GM21825 (cell line): ENCODE measurements around the gene ATAD1.
"Not testable (repeated sequence)": the region's sequence is repeated elsewhere in the genome, so short reads cannot be mapped to it uniquely, and the experiment has no call there.

ENCODE experiments used
- ATAC-seq: cut with Tn5 transposase; IDR thresholded peaks from one replicate; pipeline ENCODE4 v1.9.1; 2021; ENCODE audit warnings: mild to moderate bottlenecking, moderate library complexity; ENCODE audit not compliant: unreplicated experiment

The ATAD1 gene

DNA sequence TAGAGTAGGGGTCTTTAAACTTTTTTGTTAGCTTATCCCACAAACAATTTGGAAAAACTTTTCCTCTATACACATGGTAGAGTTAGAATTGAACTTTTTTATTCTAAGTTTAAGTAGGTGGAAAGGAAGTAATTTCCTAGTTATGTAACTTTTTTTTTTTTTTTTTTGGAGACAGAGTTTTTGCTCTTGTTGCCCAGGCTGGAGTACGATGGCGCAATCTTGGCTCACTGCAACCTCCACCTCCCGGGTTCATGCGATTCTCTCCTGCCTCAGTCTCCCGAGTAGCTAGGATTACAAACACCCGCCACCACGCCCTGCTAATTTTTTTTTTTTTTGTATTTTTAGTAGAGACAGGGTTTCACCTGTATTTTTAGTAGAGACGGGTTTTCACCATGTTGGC lies 28.7 kb upstream of the ATAD1 start:
- ATAC-seq, result not testable (repeated sequence)

GRCh38 chr10:87846023-87846422 lies 28.0 kb upstream of the ATAD1 start:
- no peak for ATAC-seq

GRCh38 chr10:87845624-87845998 lies 27.6 kb upstream of the ATAD1 start:
- no peak for ATAC-seq

DNA sequence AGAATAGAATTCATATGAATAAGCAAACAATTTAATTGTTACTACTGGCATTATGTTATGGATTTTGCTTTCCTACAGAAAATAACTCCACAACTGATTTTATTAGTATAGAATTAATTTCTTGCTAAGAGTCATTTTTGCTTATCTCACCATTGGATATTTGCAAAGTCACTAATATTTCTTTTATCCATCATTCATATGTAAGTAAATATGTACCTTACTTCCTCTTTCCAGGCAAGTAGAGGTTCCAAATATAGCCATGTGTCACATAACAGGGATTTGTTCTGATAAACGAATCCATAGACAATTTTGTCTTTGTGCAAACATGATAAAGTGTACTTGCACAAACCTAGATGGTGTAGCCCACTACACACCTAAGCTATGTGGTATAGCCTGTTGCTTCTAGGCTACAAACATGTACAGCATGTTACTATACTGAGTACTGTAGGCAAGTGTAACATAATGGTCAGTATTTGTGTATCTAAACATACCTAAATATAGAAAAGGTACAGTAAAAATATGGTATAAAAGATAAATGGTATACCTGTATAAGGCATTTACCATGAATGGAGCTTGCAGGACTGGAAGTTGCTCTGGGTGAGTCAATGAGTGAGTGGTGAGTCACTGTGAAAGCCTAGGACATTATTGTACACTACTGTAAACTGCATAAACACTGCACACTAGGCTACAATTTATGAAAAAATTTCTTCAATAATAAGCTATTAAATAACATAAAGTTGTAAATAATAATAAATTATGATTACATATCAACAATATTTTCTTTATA lies 27.0 kb upstream of the ATAD1 start:
- no peak for ATAC-seq

DNA sequence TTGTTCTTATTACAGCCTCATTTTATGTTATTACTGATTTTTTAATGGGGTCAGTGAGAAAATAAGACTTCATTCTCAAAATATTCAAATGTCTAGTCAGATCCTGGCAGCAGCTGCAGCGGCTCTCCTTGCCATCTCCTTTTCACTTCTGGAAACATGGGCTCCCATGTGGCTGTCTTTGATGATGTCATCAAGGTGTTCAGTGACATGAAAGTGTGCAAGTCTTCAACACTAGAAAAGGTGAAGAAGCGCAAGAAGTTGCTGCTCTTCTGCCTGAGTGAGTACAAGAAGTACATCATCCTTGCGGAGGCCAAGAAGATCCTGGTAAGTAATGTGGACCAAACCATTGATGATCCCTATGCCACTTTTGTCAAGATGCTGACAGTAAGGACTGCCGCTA lies 25.7 kb upstream of the ATAD1 start:
- no peak for ATAC-seq

DNA sequence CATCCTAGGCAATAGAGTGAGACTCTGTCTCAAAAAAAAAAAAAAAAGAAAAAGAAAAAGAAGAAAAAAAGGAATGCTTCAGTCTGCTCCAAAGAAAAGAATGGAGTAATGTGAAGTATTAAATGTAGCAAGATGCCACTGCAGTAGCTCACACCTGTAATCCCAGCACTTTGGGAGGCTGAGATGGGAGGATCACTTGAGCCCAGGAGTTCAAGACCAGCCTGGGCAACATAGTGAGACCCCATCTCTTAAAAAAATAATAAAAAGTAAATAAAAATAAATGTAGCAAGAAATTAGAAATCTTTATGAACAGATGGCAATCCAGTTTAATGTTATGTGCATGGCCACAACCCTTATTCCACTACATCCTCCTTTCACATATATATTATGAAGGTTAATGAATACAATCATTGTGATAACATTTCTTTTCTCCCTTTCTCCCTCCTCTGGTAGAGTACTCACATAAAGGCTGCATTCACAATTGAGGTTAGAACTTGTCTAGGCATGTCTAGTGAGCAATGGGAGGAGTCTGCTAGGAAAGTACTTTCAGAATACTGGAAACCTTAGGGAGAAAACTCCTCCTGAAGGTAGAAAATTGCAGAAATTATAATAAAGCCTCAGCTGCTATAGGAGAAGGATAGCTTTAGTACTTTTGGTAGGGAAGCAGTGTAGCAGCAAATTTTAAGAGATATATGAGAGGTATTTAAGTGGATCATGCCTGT lies 24.9 kb upstream of the ATAD1 start:
- ATAC-seq, result no peak

DNA sequence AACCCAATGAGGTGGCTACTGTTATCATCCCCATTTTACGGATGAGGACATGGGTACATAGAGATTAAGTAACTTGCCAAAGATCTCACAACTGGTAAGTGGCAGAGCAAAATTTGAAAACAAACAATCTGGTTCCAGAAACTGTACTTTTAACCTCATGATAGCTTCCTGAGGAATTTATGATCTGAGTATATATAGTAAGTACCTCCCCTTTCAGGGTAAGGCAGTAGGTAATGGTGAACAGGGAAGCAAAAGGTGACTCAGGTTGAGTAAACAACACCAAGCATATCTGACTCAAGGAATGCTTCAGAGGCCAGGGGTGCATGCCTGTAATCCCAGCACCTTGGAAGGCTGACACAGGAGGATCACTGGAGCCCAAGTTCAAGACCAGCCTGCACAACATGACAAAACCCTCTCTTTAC lies 24.2 kb upstream of the ATAD1 start:
- ATAC-seq, result no peak

DNA sequence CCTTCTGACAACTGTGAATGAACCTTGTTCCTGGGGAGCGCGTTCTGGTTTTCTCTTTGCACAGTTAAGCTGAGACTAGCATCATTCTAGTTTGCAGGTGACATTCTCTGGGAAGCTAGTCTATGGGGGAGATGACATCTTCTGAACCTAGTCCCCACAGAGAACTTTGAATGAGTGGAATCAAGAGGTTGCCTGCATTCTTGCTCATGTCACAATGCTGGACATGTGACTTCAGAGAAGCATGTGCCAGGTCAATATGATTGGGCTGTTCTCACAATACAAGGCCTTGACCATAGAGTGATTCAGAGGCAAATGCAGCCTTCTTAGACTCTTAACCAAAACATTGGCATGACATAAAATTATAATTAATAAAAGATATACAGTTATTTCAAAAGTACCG lies 23.2 kb upstream of the ATAD1 start:
- ATAC-seq, result no peak

DNA sequence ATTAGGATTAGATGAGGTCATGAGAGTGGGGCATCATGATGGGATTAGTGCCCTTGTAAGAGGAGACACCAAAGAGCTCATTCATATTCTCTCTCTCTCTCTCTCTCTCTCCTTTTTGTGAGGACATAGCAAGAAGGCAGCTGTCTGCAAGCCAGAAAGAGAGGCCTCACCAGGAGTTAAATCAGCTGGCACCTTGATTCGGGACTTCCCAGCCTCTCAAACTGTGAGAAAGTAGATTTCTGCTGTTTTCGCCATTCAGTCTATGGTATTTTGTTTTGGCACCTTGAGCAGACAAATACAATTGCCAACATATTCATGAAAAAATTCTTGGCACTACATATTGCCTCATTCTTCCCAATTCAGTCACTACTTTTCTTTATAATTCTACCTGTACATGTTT lies 20.6 kb upstream of the ATAD1 start:
- ATAC-seq, result no peak

DNA sequence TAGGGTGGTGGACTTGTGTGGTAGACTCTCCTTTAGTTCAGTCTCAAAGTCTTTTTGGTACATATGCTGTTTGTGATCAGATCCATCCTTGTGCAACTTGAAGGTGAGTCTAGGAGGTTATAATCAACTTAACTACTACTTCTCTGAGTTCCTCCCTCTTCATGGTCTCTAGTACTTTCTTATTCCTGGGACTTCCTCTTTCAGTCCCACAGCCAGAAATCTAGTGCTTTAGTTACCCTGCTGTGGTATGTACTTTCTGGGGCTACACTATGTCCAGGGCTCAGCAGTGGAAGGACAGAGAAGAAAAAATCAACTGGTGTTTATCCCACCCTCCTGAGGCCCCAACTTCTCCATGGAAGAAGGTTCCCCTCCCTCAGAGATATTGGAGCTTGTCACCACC lies 19.4 kb upstream of the ATAD1 start:
- peak; percentile 57 for ATAC-seq

DNA sequence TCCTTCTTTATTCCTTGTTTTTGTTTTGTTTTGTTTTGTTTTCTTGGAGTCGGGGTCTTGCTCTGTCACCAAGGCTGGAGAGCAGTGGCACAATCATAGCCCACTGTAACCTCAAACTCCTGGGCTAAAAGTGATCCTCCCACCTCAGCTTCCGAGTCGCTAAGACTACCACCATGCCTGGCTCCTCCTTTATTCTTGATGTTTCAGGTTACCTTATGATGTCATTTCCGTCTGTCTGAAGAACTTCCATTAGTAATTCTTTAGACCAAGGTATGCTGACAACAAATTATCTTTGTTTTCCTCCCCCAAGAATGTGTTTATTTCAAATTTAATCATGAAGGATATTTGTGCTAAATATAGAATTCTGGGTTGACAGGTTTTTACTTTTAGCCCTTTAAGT lies 18.1 kb upstream of the ATAD1 start:
- no peak for ATAC-seq

GRCh38 chr10:87829986-87830729 lies 12.1 kb upstream of the ATAD1 start:
- ATAC-seq, result no peak

DNA sequence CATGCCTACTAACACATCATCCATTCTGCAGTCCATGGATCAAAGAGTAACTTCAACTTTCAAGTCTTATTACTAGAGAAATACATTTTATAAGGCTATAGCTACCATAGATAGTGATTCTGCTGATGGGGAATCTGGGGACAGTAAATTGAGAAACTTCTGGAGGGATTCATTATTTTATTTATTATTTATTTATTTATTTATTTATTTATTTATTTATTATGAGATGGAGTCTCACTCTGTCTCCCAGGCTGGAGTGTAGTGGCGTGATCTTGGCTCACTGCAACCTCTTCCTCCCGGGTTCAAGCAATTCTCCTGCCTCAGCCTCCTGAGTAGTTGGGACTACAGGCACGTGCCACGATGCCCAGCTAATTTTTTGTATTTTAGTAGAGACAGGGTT lies 11.0 kb upstream of the ATAD1 start:
- ATAC-seq, result not testable (repeated sequence)

DNA sequence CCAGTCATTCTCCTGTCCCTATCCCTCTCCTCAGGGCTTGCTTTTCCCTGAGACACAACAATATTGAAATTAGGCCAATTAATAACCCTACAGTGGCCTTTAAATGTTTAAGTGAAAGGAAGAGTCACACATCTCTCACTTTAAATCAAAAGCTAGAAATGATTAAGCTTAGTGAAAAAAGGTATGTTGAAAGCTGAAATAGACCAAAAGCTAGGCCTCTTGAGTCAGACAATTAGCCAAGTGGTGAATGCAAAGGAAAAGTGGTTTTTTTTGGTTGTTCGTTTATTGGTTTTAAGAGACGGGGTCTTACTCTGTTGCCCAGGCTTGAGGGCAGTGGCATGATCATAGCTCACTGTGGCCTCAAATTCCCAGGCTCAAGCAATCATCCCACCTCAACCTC lies 9.7 kb upstream of the ATAD1 start:
- no peak for ATAC-seq

GRCh38 chr10:87826653-87827052 lies 8.6 kb upstream of the ATAD1 start:
- no peak for ATAC-seq

DNA sequence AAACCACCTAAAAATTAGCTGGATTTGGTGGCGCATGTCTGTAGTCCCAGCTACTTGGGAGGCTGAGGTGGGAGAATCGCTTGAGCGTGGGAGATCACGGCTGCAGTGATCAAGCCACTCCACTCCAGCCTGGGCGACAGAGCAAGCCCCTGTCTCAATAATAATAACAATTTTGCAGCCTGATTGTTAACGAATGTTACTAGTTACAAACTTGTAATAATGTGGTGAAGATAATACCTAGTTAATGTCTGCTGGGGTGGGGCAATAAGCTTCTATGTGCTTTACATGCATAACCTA lies 1.2 kb upstream of the ATAD1 start:
- no peak for ATAC-seq

DNA sequence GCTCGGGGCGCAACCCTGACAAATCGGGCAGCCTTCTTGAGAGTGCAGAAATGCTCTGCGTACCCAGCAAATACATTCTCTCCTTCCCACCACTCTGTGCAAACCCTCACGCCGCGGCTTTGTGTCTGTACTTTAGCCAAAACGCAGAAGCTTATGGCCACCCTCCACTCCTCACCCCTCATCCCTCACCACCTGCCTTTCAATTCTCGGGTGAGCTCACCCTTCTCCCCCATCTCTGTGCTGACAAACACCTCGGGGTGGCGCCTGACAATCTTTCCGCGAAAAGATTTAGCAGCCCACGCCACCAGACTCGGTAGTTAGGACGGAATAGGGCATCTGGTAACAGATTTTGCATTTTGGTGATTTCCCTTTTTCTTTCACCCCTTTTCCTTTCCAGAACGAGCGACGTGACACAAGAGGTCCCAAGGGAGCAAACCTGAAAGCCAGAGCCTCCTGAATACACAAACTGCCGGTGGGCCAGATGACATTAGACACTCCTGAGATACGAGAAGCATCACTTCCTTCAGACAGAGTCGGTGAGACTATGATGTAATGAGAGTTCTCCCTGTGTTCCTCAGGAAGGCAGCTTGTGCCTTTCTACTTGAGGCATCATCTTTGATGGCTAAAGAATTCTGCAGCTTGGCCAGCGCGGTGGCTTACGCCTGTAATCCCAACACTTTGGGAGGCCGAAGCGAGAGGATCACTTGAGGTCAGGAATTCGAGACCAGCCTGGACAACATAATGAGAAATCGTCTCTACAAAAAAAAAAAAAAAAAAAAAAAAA lies 671 bp upstream of the ATAD1 start:
- peak; percentile 54 for ATAC-seq

- no peak for ATAC-seq
These were observed 973 bp downstream of the ATAD1 start for GRCh38 chr10:87816898-87817608.

GRCh38 chr10:87816163-87816897 lies 1.7 kb downstream of the ATAD1 start:
- no peak for ATAC-seq
